ENCODE measurements around the gene HPF1. TPM values are rescaled to one million over a fixed set of nuclear protein-coding genes. Genes with fewer than 3 reads are reported as not detected.

Gene HPF1
- total and polyA plus RNA-seq, 2 of the 13 experiments (the other 11 are each of a cell fraction or from before 2014, with no cell fraction given) = 5.1 to 14.8 TPM

DNA sequence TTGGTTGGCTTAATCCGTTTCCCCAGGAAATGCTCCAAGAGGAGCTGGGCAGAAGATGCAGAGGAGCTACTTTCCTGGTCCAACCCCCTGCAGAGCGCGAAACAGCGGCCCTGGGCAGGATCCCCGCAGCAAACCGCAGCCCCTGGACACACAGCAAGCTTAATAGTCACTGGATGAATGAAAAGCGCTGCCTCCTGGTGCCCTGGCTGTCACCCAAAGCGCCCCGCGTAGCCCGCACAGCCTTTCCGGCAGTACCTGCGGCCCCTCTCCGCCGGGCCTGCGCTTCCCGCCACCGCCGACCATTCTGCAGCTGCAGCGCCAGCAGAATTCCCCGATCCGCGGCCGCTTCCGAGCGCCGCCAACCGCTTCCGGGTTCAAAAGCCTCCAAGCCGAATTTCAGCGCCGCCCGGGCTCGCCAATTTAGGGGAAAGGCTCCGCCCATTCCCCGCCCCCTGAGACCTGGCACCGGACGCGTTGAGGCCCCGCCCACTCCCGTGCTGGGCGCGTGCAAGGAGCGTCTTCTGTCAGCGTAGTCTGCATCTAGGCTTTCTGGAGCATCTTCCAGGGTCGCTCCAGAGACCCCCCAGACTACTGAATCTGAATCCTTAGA lies at the start of gene HPF1 (continued):
- TF ChIP-seq, protein P1, sequence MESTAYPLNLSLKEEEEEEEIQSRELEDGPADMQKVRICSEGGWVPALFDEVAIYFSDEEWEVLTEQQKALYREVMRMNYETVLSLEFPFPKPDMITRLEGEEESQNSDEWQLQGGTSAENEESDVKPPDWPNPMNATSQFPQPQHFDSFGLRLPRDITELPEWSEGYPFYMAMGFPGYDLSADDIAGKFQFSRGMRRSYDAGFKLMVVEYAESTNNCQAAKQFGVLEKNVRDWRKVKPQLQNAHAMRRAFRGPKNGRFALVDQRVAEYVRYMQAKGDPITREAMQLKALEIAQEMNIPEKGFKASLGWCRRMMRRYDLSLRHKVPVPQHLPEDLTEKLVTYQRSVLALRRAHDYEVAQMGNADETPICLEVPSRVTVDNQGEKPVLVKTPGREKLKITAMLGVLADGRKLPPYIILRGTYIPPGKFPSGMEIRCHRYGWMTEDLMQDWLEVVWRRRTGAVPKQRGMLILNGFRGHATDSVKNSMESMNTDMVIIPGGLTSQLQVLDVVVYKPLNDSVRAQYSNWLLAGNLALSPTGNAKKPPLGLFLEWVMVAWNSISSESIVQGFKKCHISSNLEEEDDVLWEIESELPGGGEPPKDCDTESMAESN (CRISPR knock-in tag; conservative IDR thresholded peaks at IDR 0.05) = 0 out of 2 replicates have a peak, but pooled peaks have one; percentile 34
- TF ChIP-seq KDM3A (CRISPR knock-in tag; IDR thresholded peaks at IDR 0.05; ENCODE audit: low read depth) (peak; percentile 75; the same call in 1 of the 2 replicates), ZFY (CRISPR knock-in tag; IDR thresholded peaks at IDR 0.05) (peak; percentile 85), ZNF652 (CRISPR knock-in tag; IDR thresholded peaks at IDR 0.05; ENCODE audit: borderline replicate concordance, low read depth) (no peak), ZNF768 (CRISPR knock-in tag; IDR thresholded peaks at IDR 0.05) (peak; percentile 50; the same call in 1 of the 2 replicates), CREM (IDR thresholded peaks at IDR 0.05) (no peak; the same call in 1 of the 2 replicates), CREM (CRISPR knock-in tag; IDR thresholded peaks at IDR 0.05) (no peak), GLI4 (CRISPR knock-in tag; IDR thresholded peaks at IDR 0.05; ENCODE audit: borderline replicate concordance) (no peak), MYC (CRISPR knock-in tag; IDR thresholded peaks at IDR 0.05; ENCODE audit: borderline replicate concordance) (peak; percentile 48; the same call in 1 of the 2 replicates)
- TF ChIP-seq, protein P2, sequence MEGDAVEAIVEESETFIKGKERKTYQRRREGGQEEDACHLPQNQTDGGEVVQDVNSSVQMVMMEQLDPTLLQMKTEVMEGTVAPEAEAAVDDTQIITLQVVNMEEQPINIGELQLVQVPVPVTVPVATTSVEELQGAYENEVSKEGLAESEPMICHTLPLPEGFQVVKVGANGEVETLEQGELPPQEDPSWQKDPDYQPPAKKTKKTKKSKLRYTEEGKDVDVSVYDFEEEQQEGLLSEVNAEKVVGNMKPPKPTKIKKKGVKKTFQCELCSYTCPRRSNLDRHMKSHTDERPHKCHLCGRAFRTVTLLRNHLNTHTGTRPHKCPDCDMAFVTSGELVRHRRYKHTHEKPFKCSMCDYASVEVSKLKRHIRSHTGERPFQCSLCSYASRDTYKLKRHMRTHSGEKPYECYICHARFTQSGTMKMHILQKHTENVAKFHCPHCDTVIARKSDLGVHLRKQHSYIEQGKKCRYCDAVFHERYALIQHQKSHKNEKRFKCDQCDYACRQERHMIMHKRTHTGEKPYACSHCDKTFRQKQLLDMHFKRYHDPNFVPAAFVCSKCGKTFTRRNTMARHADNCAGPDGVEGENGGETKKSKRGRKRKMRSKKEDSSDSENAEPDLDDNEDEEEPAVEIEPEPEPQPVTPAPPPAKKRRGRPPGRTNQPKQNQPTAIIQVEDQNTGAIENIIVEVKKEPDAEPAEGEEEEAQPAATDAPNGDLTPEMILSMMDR (CRISPR knock-in tag; IDR thresholded peaks at IDR 0.05) = no peak; the same call in 1 of the 2 replicates
- TF ChIP-seq, protein P3, sequence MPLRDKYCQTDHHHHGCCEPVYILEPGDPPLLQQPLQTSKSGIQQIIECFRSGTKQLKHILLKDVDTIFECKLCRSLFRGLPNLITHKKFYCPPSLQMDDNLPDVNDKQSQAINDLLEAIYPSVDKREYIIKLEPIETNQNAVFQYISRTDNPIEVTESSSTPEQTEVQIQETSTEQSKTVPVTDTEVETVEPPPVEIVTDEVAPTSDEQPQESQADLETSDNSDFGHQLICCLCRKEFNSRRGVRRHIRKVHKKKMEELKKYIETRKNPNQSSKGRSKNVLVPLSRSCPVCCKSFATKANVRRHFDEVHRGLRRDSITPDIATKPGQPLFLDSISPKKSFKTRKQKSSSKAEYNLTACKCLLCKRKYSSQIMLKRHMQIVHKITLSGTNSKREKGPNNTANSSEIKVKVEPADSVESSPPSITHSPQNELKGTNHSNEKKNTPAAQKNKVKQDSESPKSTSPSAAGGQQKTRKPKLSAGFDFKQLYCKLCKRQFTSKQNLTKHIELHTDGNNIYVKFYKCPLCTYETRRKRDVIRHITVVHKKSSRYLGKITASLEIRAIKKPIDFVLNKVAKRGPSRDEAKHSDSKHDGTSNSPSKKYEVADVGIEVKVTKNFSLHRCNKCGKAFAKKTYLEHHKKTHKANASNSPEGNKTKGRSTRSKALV (CRISPR knock-in tag; IDR thresholded peaks at IDR 0.05) = no peak
- TF ChIP-seq, protein P4, sequence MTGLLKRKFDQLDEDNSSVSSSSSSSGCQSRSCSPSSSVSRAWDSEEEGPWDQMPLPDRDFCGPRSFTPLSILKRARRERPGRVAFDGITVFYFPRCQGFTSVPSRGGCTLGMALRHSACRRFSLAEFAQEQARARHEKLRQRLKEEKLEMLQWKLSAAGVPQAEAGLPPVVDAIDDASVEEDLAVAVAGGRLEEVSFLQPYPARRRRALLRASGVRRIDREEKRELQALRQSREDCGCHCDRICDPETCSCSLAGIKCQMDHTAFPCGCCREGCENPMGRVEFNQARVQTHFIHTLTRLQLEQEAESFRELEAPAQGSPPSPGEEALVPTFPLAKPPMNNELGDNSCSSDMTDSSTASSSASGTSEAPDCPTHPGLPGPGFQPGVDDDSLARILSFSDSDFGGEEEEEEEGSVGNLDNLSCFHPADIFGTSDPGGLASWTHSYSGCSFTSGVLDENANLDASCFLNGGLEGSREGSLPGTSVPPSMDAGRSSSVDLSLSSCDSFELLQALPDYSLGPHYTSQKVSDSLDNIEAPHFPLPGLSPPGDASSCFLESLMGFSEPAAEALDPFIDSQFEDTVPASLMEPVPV (CRISPR knock-in tag; IDR thresholded peaks at IDR 0.05) = peak; percentile 59; the same call in 1 of the 2 replicates
- TF ChIP-seq, protein P5, sequence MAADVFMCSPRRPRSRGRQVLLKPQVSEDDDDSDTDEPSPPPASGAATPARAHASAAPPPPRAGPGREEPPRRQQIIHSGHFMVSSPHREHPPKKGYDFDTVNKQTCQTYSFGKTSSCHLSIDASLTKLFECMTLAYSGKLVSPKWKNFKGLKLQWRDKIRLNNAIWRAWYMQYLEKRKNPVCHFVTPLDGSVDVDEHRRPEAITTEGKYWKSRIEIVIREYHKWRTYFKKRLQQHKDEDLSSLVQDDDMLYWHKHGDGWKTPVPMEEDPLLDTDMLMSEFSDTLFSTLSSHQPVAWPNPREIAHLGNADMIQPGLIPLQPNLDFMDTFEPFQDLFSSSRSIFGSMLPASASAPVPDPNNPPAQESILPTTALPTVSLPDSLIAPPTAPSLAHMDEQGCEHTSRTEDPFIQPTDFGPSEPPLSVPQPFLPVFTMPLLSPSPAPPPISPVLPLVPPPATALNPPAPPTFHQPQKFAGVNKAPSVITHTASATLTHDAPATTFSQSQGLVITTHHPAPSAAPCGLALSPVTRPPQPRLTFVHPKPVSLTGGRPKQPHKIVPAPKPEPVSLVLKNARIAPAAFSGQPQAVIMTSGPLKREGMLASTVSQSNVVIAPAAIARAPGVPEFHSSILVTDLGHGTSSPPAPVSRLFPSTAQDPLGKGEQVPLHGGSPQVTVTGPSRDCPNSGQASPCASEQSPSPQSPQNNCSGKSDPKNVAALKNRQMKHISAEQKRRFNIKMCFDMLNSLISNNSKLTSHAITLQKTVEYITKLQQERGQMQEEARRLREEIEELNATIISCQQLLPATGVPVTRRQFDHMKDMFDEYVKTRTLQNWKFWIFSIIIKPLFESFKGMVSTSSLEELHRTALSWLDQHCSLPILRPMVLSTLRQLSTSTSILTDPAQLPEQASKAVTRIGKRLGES (CRISPR knock-in tag; IDR thresholded peaks at IDR 0.05; ENCODE audit: borderline replicate concordance) = peak; percentile 74; the same call in 1 of the 2 replicates
- TF ChIP-seq, protein P6, sequence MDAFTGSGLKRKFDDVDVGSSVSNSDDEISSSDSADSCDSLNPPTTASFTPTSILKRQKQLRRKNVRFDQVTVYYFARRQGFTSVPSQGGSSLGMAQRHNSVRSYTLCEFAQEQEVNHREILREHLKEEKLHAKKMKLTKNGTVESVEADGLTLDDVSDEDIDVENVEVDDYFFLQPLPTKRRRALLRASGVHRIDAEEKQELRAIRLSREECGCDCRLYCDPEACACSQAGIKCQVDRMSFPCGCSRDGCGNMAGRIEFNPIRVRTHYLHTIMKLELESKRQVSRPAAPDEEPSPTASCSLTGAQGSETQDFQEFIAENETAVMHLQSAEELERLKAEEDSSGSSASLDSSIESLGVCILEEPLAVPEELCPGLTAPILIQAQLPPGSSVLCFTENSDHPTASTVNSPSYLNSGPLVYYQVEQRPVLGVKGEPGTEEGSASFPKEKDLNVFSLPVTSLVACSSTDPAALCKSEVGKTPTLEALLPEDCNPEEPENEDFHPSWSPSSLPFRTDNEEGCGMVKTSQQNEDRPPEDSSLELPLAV (CRISPR knock-in tag; conservative IDR thresholded peaks at IDR 0.05; ENCODE audit: low read depth) = no peak
- TF ChIP-seq, protein P7, sequence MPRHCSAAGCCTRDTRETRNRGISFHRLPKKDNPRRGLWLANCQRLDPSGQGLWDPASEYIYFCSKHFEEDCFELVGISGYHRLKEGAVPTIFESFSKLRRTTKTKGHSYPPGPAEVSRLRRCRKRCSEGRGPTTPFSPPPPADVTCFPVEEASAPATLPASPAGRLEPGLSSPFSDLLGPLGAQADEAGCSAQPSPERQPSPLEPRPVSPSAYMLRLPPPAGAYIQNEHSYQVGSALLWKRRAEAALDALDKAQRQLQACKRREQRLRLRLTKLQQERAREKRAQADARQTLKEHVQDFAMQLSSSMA (CRISPR knock-in tag; IDR thresholded peaks at IDR 0.05) = peak; percentile 62; the same call in 1 of the 2 replicates

All from HepG2 (cell line).